GM12878 (cell line): ENCODE results near the gene PPFIBP1.

Experiments
- BCL11A ChIP-seq: IDR thresholded peaks from 2 replicates; pipeline ENCODE4 v1.6.1; 2011; ENCODE audit warnings: low read depth, low read length
- CREB1 ChIP-seq: IDR thresholded peaks from 2 replicates; pipeline ENCODE4 v1.6.1; 2012; ENCODE audit warnings: low read depth, mild to moderate bottlenecking, inconsistent platforms
- ESRRA ChIP-seq: IDR thresholded peaks from 2 replicates; pipeline ENCODE4 v1.6.1; 2012; ENCODE audit warnings: mild to moderate bottlenecking, low read length, improper control_type of control experiment
- EZH2 ChIP-seq: IDR thresholded peaks from 2 replicates; pipeline ENCODE4 v1.6.1; 2012; ENCODE audit warnings: low read depth, mild to moderate bottlenecking, control low read depth, inconsistent platforms, low read length, borderline replicate concordance; ENCODE audit not compliant: control insufficient read depth
- HCFC1 ChIP-seq: fragments of 150-350 bp; IDR thresholded peaks from 2 replicates; pipeline ENCODE4 v1.6.1; 2014; ENCODE audit warnings: low read length
- KAT2A ChIP-seq: conservative IDR thresholded peaks from 2 replicates; pipeline ENCODE4 v1.6.1; 2011; ENCODE audit warnings: low read depth, low read length; ENCODE audit not compliant: control insufficient read depth
- MYC ChIP-seq: IDR thresholded peaks from 2 replicates; pipeline ENCODE4 v1.6.1; 2011; ENCODE audit warnings: mild to moderate bottlenecking, low read length, moderate library complexity, inconsistent platforms; ENCODE audit not compliant: insufficient read depth, insufficient replicate concordance, insufficient read length, severe bottlenecking
- POLR2A ChIP-seq: IDR thresholded peaks from 2 replicates; pipeline ENCODE4 v1.6.1; 2011; ENCODE audit warnings: low read depth, mild to moderate bottlenecking, low read length
- RAD21 ChIP-seq: IDR thresholded peaks from 2 replicates; pipeline ENCODE4 v1.6.1; 2011; ENCODE audit warnings: mild to moderate bottlenecking, low read depth, low read length, moderate library complexity; ENCODE audit not compliant: insufficient read depth
- RFX5 ChIP-seq: IDR thresholded peaks from 2 replicates; pipeline ENCODE4 v1.6.1; 2011; ENCODE audit warnings: low read depth, low read length, improper control_type of control experiment
- TAF1 ChIP-seq: IDR thresholded peaks from 2 replicates; pipeline ENCODE4 v1.6.1; 2011; ENCODE audit warnings: mild to moderate bottlenecking, low read depth, low read length, borderline replicate concordance
- TCF12 ChIP-seq: IDR thresholded peaks from 2 replicates; pipeline ENCODE4 v1.6.1; 2011; ENCODE audit warnings: low read depth, mild to moderate bottlenecking, low read length
- TCF7 ChIP-seq: IDR thresholded peaks from 2 replicates; pipeline ENCODE4 v1.6.1; 2014; ENCODE audit warnings: antibody characterized with exemption, borderline replicate concordance
- TF ChIP-seq, protein P1 (sequence below), 3 experiments: IDR thresholded peaks in 2 of 3; conservative IDR thresholded peaks in 1 of 3; 2 replicates each; pipeline ENCODE4 v1.5.1; 2011; ENCODE audit warnings: low read depth in 3 of 3, low read length in 3 of 3, mild to moderate bottlenecking in 3 of 3, control low read depth in 2 of 3, moderate library complexity in 2 of 3, inconsistent platforms in 1 of 3, mixed read lengths in 1 of 3; ENCODE audit not compliant: control insufficient read depth in 2 of 3, insufficient read depth in 1 of 3; ENCODE audit errors: extremely low read depth in 1 of 3

DNA sequence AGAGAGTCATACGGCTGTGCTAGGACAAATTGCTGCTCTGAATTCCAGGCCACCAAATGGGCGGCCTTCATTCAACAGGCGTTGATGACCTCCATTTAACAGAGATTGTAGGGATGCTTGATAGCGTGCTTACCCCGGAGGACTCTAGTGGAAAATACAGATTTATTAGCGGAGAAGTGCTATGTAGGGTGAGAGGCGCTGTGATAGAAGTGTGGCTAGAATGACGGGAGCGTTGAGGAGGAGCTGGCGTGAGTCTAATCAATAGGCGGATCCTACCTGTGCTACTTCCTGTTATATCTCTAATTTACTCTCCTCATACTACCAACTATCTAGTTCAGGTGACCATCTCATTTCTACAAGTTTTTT is 187.3 kb downstream of the PPFIBP1 start:
- TF ChIP-seq, protein P1, sequence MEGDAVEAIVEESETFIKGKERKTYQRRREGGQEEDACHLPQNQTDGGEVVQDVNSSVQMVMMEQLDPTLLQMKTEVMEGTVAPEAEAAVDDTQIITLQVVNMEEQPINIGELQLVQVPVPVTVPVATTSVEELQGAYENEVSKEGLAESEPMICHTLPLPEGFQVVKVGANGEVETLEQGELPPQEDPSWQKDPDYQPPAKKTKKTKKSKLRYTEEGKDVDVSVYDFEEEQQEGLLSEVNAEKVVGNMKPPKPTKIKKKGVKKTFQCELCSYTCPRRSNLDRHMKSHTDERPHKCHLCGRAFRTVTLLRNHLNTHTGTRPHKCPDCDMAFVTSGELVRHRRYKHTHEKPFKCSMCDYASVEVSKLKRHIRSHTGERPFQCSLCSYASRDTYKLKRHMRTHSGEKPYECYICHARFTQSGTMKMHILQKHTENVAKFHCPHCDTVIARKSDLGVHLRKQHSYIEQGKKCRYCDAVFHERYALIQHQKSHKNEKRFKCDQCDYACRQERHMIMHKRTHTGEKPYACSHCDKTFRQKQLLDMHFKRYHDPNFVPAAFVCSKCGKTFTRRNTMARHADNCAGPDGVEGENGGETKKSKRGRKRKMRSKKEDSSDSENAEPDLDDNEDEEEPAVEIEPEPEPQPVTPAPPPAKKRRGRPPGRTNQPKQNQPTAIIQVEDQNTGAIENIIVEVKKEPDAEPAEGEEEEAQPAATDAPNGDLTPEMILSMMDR (IDR thresholded peaks at IDR 0.05 in 2 of 3, conservative IDR thresholded peaks at IDR 0.05 in 1 of 3; ENCODE audit: control insufficient read depth in 2 of 3, extremely low read depth in 1 of 3, insufficient read depth in 1 of 3, low read depth in 3 of 3, low read length in 3 of 3), result no peak
- no peak for TF ChIP-seq CREB1
- TF ChIP-seq EZH2, result no peak
- TF ChIP-seq RFX5, result no peak
- no peak for TF ChIP-seq KAT2A
- TF ChIP-seq MYC, result no peak
- no peak for TF ChIP-seq HCFC1
- TF ChIP-seq TCF12, result no peak
- TF ChIP-seq TCF7, result no peak
- no peak for TF ChIP-seq ESRRA
- no peak for TF ChIP-seq BCL11A
- no peak for TF ChIP-seq POLR2A
- no peak for TF ChIP-seq TAF1
- no peak for TF ChIP-seq RAD21
